H1 (cell line): ENCODE measurements around the gene PXMP4. TPM values are rescaled to one million over a fixed set of nuclear protein-coding genes. Genes with fewer than 3 reads are reported as not detected.

Experiments
- CTCF ChIA-PET: fragments of 300-600 bp; sonication (Branson Sonifier 250); formaldehyde crosslinking; loops from one replicate; lab custom pipeline; 2021; ENCODE audit not compliant: partially characterized antibody; lab: Charles Lee
- POLR2A ChIA-PET: fragments of 300-600 bp; sonication (Branson Sonifier 250); formaldehyde crosslinking; loops from one replicate; lab custom pipeline; 2021; ENCODE audit warnings: inconsistent platforms; ENCODE audit not compliant: partially characterized antibody; lab: Charles Lee
- DNase-seq, 2 experiments: peaks; one replicate each; pipeline versions ENCODE4 v3.0.0 to v3.0.0-alpha.2; 2010 to 2022; ENCODE audit warnings: low spot score in 2 of 2, low read depth in 1 of 2, mixed read lengths in 1 of 2
- FAIRE-seq: peaks from 2 replicates; lab custom pipeline; 2011; peaks lifted over from hg19 to GRCh38; lab: Jason Lieb, UNC
- H2AFZ ChIP-seq: 2 replicates; pipeline ENCODE4 v1.8.1; 2012; ENCODE audit warnings: low read length, inconsistent platforms
- H2AK5ac ChIP-seq: 2 replicates; pipeline ENCODE4 v1.6.1; 2013; ENCODE audit warnings: low read depth, low read length
- H2BK120ac ChIP-seq: replicated peaks from 2 replicates; pipeline ENCODE3; 2013; ENCODE audit warnings: low read depth, low read length, inconsistent platforms
- H2BK12ac ChIP-seq: 2 replicates; pipeline ENCODE4 v1.6.1; 2013; ENCODE audit warnings: low read depth, low read length
- H2BK15ac ChIP-seq: 2 replicates; pipeline ENCODE4 v1.6.1; 2013; ENCODE audit warnings: low read length
- H2BK20ac ChIP-seq: 2 replicates; pipeline ENCODE4 v1.6.1; 2013; ENCODE audit warnings: low read length
- H2BK5ac ChIP-seq: 2 replicates; pipeline ENCODE4 v1.6.1; 2013; ENCODE audit warnings: low read depth, low read length
- H3K14ac ChIP-seq: 2 replicates; pipeline ENCODE4 v1.6.1; 2013; ENCODE audit warnings: inconsistent platforms; ENCODE audit not compliant: insufficient read length
- H3K18ac ChIP-seq: 2 replicates; pipeline ENCODE4 v1.6.1; 2013; ENCODE audit warnings: low read length; ENCODE audit errors: extremely low read depth
- H3K23ac ChIP-seq: 2 replicates; pipeline ENCODE4 v1.6.1; 2013; ENCODE audit warnings: inconsistent platforms; ENCODE audit not compliant: insufficient read length
- H3K23me2 ChIP-seq: 2 replicates; pipeline ENCODE4 v1.6.1; 2013; ENCODE audit warnings: low read depth, low read length
- H3K27ac ChIP-seq: 2 replicates; pipeline ENCODE4 v1.6.1; 2011; ENCODE audit warnings: low read depth, low read length, inconsistent platforms
- H3K27me3 ChIP-seq, 4 experiments: replicated peaks in 1 of 4; 1 replicate in 1 of 4; 2 replicates in 3 of 4; pipeline versions ENCODE4 v1.6.1 to v1.8.1; 2011 to 2013; ENCODE audit warnings: low read length in 3 of 4, mild to moderate bottlenecking in 3 of 4, inconsistent platforms in 2 of 4, mixed read lengths in 2 of 4, moderate library complexity in 1 of 4; ENCODE audit not compliant: control insufficient read depth in 3 of 4, insufficient read depth in 3 of 4; ENCODE audit errors: extremely low read depth in 1 of 4
- H3K36me3 ChIP-seq, 4 experiments: 2 replicates each; pipeline versions ENCODE4 v1.6.1 to v1.8.1; 2011 to 2013; ENCODE audit warnings: mild to moderate bottlenecking in 4 of 4, low read length in 3 of 4, moderate library complexity in 2 of 4, control low read depth in 1 of 4, inconsistent platforms in 1 of 4; ENCODE audit not compliant: insufficient read depth in 4 of 4, control insufficient read depth in 2 of 4
- H3K4ac ChIP-seq: replicated peaks from 2 replicates; pipeline ENCODE3; 2013; ENCODE audit warnings: low read length, low read depth, mixed read lengths, inconsistent platforms; ENCODE audit not compliant: insufficient read length
- H3K4me1 ChIP-seq, 4 experiments: replicated peaks in 1 of 4; 1 replicate in 1 of 4; 2 replicates in 3 of 4; pipeline versions ENCODE4 v1.6.1 to v1.8.1; 2011 to 2013; ENCODE audit warnings: low read length in 3 of 4, inconsistent platforms in 2 of 4, mixed read lengths in 1 of 4; ENCODE audit not compliant: insufficient read depth in 4 of 4, control insufficient read depth in 3 of 4
- H3K4me2 ChIP-seq, 2 experiments: 2 replicates each; pipeline versions ENCODE4 v1.6.1 to v1.8.1; 2011 to 2013; ENCODE audit warnings: low read depth in 2 of 2, low read length in 2 of 2, control low read depth in 1 of 2, inconsistent platforms in 1 of 2, mild to moderate bottlenecking in 1 of 2; ENCODE audit not compliant: insufficient read depth in 1 of 2
- H3K4me3 ChIP-seq, 4 experiments: fragments of 200-600, 300-600 bp in 1 of 4; sonication (generic), shearing (Covaris generic), sonication (Bioruptor Twin) in 1 of 4; 2 replicates each; pipeline versions ENCODE4 v1.5.1 to v1.8.1; 2011 to 2016; ENCODE audit warnings: low read length in 4 of 4, low read depth in 3 of 4, control low read depth in 2 of 4, inconsistent platforms in 2 of 4, mild to moderate bottlenecking in 2 of 4, mixed read lengths in 1 of 4, moderate library complexity in 1 of 4; ENCODE audit not compliant: insufficient read depth in 2 of 4; ENCODE audit errors: extremely low read depth in 1 of 4
- H3K56ac ChIP-seq: replicated peaks from 2 replicates; pipeline ENCODE3; 2013; ENCODE audit warnings: low read depth, mild to moderate bottlenecking, mixed read lengths, low read length, inconsistent platforms; ENCODE audit not compliant: insufficient read length
- H3K79me1 ChIP-seq: 2 replicates; pipeline ENCODE4 v1.6.1; 2013; ENCODE audit warnings: low read depth, low read length, control low read depth
- H3K79me2 ChIP-seq, 2 experiments: 2 replicates each; pipeline versions ENCODE4 v1.6.1 to v1.8.1; 2012 to 2013; ENCODE audit warnings: low read length in 2 of 2, mild to moderate bottlenecking in 2 of 2, inconsistent platforms in 1 of 2; ENCODE audit not compliant: insufficient read depth in 2 of 2, control insufficient read depth in 1 of 2
- H3K9ac ChIP-seq, 4 experiments: replicated peaks in 1 of 4; 1 replicate in 1 of 4; 2 replicates in 3 of 4; pipeline versions ENCODE4 v1.6.1 to v1.8.1; 2011 to 2013; ENCODE audit warnings: low read depth in 3 of 4, low read length in 3 of 4, control low read depth in 2 of 4, mild to moderate bottlenecking in 2 of 4, moderate library complexity in 2 of 4, inconsistent platforms in 1 of 4; ENCODE audit errors: extremely low read depth in 1 of 4
- H3K9me3 ChIP-seq, 2 experiments: 2 replicates each; pipeline versions ENCODE4 v1.6.1 to v1.8.1; 2012 to 2013; ENCODE audit warnings: mild to moderate bottlenecking in 2 of 2, moderate library complexity in 2 of 2, control low read depth in 1 of 2, inconsistent platforms in 1 of 2, low read depth in 1 of 2, low read length in 1 of 2, mixed read lengths in 1 of 2; ENCODE audit not compliant: insufficient read depth in 2 of 2
- H4K20me1 ChIP-seq, 2 experiments: replicated peaks in 1 of 2; 2 replicates each; pipeline versions ENCODE3 to v1.8.1; 2011 to 2013; ENCODE audit warnings: inconsistent platforms in 2 of 2, low read length in 2 of 2, mild to moderate bottlenecking in 1 of 2; ENCODE audit not compliant: insufficient read depth in 2 of 2, control insufficient read depth in 1 of 2
- H4K5ac ChIP-seq: 2 replicates; pipeline ENCODE4 v1.6.1; 2013; ENCODE audit warnings: low read length, low read depth, mixed read lengths, inconsistent platforms; ENCODE audit not compliant: insufficient read length
- H4K8ac ChIP-seq: 2 replicates; pipeline ENCODE4 v1.8.0; 2013; ENCODE audit warnings: mild to moderate bottlenecking, moderate library complexity, low read length, inconsistent platforms; ENCODE audit not compliant: insufficient read depth; ENCODE audit errors: extremely low read depth
- H4K91ac ChIP-seq: replicated peaks from 2 replicates; pipeline ENCODE3; 2013; ENCODE audit warnings: low read length, mixed read lengths, inconsistent platforms; ENCODE audit not compliant: insufficient read length
- CREB1 ChIP-seq: IDR thresholded peaks from 2 replicates; pipeline ENCODE4 v1.6.1; 2012; ENCODE audit warnings: inconsistent platforms
- EGR1 ChIP-seq: IDR thresholded peaks from 2 replicates; pipeline ENCODE4 v1.6.1; 2011; ENCODE audit warnings: low read depth, low read length, borderline replicate concordance
- KDM4A ChIP-seq: IDR thresholded peaks from one replicate; pipeline ENCODE4 v1.7.1; 2012; ENCODE audit warnings: low read depth, mild to moderate bottlenecking, moderate library complexity, low read length, inconsistent platforms; ENCODE audit not compliant: severe bottlenecking
- PHF8 ChIP-seq: fragments of 200-600 bp; sonication (generic); conservative IDR thresholded peaks from 2 replicates; pipeline ENCODE4 v1.7.1; 2012; ENCODE audit warnings: low read depth, mild to moderate bottlenecking, inconsistent platforms, low read length, moderate library complexity
- POU5F1 ChIP-seq: IDR thresholded peaks from 2 replicates; pipeline ENCODE4 v1.6.1; 2011; ENCODE audit warnings: low read depth, mild to moderate bottlenecking, low read length, moderate library complexity
- RNF2 ChIP-seq: fragments of 200-900, 300-1000 bp; sonication (generic); IDR thresholded peaks from 2 replicates; pipeline ENCODE4 v1.7.1; 2016; ENCODE audit warnings: borderline replicate concordance, low read depth, mild to moderate bottlenecking, antibody characterized with exemption, low read length; ENCODE audit not compliant: poor library complexity, severe bottlenecking; ENCODE audit errors: missing control alignments
- SIN3A ChIP-seq, 2 experiments: IDR thresholded peaks in 1 of 2; conservative IDR thresholded peaks in 1 of 2; 2 replicates each; pipeline ENCODE4 v1.6.1; 2011 to 2012; ENCODE audit warnings: low read length in 2 of 2, improper control_type of control experiment in 1 of 2, low read depth in 1 of 2, mild to moderate bottlenecking in 1 of 2
- SP2 ChIP-seq: IDR thresholded peaks from 2 replicates; pipeline ENCODE4 v1.6.1; 2012; ENCODE audit warnings: mild to moderate bottlenecking, low read length, inconsistent platforms
- TAF7 ChIP-seq: optimal IDR thresholded peaks from 2 replicates; pipeline ENCODE3; 2011; ENCODE audit warnings: low read depth, mild to moderate bottlenecking, inconsistent platforms, low read length, moderate library complexity, borderline replicate concordance
- TCF12 ChIP-seq: IDR thresholded peaks from 2 replicates; pipeline ENCODE4 v1.6.1; 2011; ENCODE audit warnings: low read depth, mild to moderate bottlenecking, low read length
- ZNF274 ChIP-seq: IDR thresholded peaks from 2 replicates; pipeline ENCODE4 v1.7.0; 2012; ENCODE audit warnings: low read length, borderline replicate concordance; ENCODE audit errors: extremely low read depth
- WGBS, 2 experiments: shearing (Covaris generic) in 1 of 2; methylation state at CpG; one replicate each; pipeline versions ENCODE4 v1.1.6 to v1.1.7; 2013 to 2015; ENCODE audit warnings: low lambda C conversion rate in 2 of 2, mixed read lengths in 2 of 2, inconsistent platforms in 1 of 2, low coverage in 1 of 2, missing lambda C conversion rate in 1 of 2; ENCODE audit not compliant: insufficient replicate concordance in 2 of 2, insufficient coverage in 1 of 2, insufficient read length in 1 of 2; ENCODE audit errors: extremely low coverage in 1 of 2, missing lambda C conversion rate in 1 of 2; 5-methylcytosine and 5-hydroxymethylcytosine counted together
- polyA plus RNA-seq, 7 experiments: library from polyadenylated mRNA; depleted of rRNA in 3 of 7; stranded (reverse) in 5 of 7; unstranded in 2 of 7; fragments of >200 nt in 5 of 7; fragments of 200-250 nt in 2 of 7; gene quantifications; 1 replicate in 5 of 7; 2 replicates in 1 of 7; 4 replicates in 1 of 7; pipeline versions ENCODE4 v1.2.1 to v1.2.3, GENCODE V29; 2011 to 2013; ENCODE audit warnings: missing spikeins in 2 of 7, mixed read lengths in 2 of 7
- total RNA-seq: library from RNA; stranded (reverse); fragmentation: NEBNext Ultra II Directional; extraction: Animal tissue kit (Norgen Biotek cat#: 25700); gene quantifications from 2 replicates; pipeline ENCODE4 v1.2.1, GENCODE V29; 2021
- TF ChIP-seq, protein P1 (sequence below): IDR thresholded peaks from 2 replicates; pipeline ENCODE4 v1.6.1; 2011; ENCODE audit warnings: low read depth, mild to moderate bottlenecking, low read length; ENCODE audit not compliant: insufficient read depth

PXMP4 gene
- total and polyA plus RNA-seq, 2 of the 8 experiments (the other 6 are each of a cell fraction or from before 2014, with no cell fraction given) = 3.3 to 3.4 TPM

DNA sequence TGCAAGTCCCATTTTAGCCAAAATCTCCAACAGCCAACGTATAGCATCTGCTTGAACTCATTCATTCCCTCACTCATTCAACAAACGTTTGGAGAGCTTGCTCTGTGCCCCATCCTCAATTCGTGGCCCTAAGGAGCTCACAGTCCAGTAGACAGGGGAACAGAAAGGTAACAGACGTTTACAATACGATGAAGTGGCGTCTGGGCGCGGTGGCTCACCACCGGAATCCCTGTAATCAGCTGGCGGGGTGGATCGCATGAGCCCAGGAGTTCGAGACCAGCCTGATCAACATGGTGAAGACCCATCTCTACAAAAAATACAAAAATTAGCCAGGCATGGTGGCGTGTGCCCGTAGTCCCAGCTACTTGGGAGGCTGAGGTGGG, 33.1 kb downstream of the PXMP4 start:
- no peak overlapping the region for H2BK20ac ChIP-seq
- ChIA-PET POLR2A (interaction anchor here (0.7 to 2.1 kb wide), 10 partner anchors 9 to 45 kb away, joined by 3 to 6 read pairs (median 4); partner anchors contain the start of genes ACTL10, PXMP4 and ZNF341), CTCF (interaction anchor here (0.6 to 1.8 kb wide), 3 partner anchors 14 to 249 kb away, joined by 4 to 5 read pairs (median 5); no protein-coding TSS in a partner anchor)
- no peaks in the 10 kb centered on the region for H3K9me3 ChIP-seq
- no peak overlapping the region for H3K27ac ChIP-seq
- peak overlapping the region in 1 of 4 experiments; percentile 15; a peak in 3 of 7 replicates for H3K9ac ChIP-seq
- H3K27me3 ChIP-seq = peaks cover 0 to 9% (median 2%) of the 10 kb centered on the region in 4 experiments; a peak in 4 of 7 replicates
- H3K79me1 ChIP-seq = peaks cover 14% of the 10 kb centered on the region
- 81% methylated on average over 14 of the region's 14 CpGs; no CpG with 5 or more reads in 1 of the 2 experiments for WGBS, 2 experiments
- no peak for FAIRE-seq
- H4K91ac ChIP-seq = peak overlapping the region; percentile 29
- no peak overlapping the region; the same call in 1 of the 2 replicates for H3K18ac ChIP-seq
- no peak overlapping the region for H2BK120ac ChIP-seq
- H2BK15ac ChIP-seq = 0 out of 2 replicates have a peak overlapping the region, but pooled peaks have one; percentile 75
- peak overlapping the region; percentile 58 to 60 for H3K4me2 ChIP-seq
- peaks cover 4 to 25% (median 15%) of the 10 kb centered on the region in 4 experiments for H3K4me1 ChIP-seq
- H3K36me3 ChIP-seq = peaks cover 0 to 4% (median 0%) of the 10 kb centered on the region in 4 experiments; a peak in 1 of 8 replicates
- no peak overlapping the region for H4K5ac ChIP-seq
- H2AK5ac ChIP-seq = no peak overlapping the region
- peaks cover 11 to 21% of the 10 kb centered on the region in 2 experiments for H4K20me1 ChIP-seq
- no peak overlapping the region for H3K14ac ChIP-seq
- H3K23me2 ChIP-seq = peaks cover 9% of the 10 kb centered on the region
- DNase-seq = no peak
- peak overlapping the region; percentile 12 to 44 (median 22); a peak in 4 of 8 replicates for H3K4me3 ChIP-seq
- no peak overlapping the region for H3K23ac ChIP-seq
- peak overlapping the region; percentile 15; the same call in 1 of the 2 replicates for H4K8ac ChIP-seq
- peak overlapping the region; percentile 95 for H2AFZ ChIP-seq
- H2BK5ac ChIP-seq = peak overlapping the region; percentile 55; the same call in 1 of the 2 replicates
- peak overlapping the region; percentile 22; the same call in 1 of the 2 replicates for H2BK12ac ChIP-seq
- peaks cover 0 to 37% of the 10 kb centered on the region in 2 experiments; a peak in 3 of 4 replicates for H3K79me2 ChIP-seq
- H3K4ac ChIP-seq = peak overlapping the region; percentile 36
- no peak overlapping the region for H3K56ac ChIP-seq
- TF ChIP-seq EGR1 = no peak
- no peak for TF ChIP-seq KDM4A
- no peak for TF ChIP-seq TAF7
- no peak for TF ChIP-seq SIN3A (conservative IDR thresholded peaks at IDR 0.05 in 1 of 2, IDR thresholded peaks at IDR 0.05 in 1 of 2; ENCODE audit: low read depth in 1 of 2, low read length in 2 of 2)
- TF ChIP-seq TCF12 = no peak
- no peak for TF ChIP-seq ZNF274
- TF ChIP-seq, protein P1, sequence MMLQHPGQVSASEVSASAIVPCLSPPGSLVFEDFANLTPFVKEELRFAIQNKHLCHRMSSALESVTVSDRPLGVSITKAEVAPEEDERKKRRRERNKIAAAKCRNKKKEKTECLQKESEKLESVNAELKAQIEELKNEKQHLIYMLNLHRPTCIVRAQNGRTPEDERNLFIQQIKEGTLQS = no peak
- TF ChIP-seq POU5F1 = no peak
- TF ChIP-seq CREB1 = no peak
- no peak for TF ChIP-seq RNF2
- no peak for TF ChIP-seq SP2
- no peak for TF ChIP-seq PHF8
